HAP-1 (cell line): Measurements from ENCODE around the gene AUTS2.

Experiments used
- DNase-seq, 2 experiments: peaks; one replicate each; pipeline ENCODE4 v3.0.0-alpha.2; 2016 to 2020; ENCODE audit warnings: low spot score in 2 of 2
- H3K27me3 ChIP-seq: fragments of 250-450 bp; sonication (Bioruptor Pico); 2 replicates; pipeline ENCODE4 v1.5.1; 2020; ENCODE audit warnings: low read depth, mild to moderate bottlenecking, moderate library complexity
- H3K36me3 ChIP-seq: fragments of 250-450 bp; sonication (Bioruptor Pico); replicated peaks from 2 replicates; pipeline ENCODE4 v1.5.1; 2020; ENCODE audit warnings: mild to moderate bottlenecking
- H3K4me1 ChIP-seq: fragments of 250-450 bp; sonication (Bioruptor Pico); 2 replicates; pipeline ENCODE4 v1.5.1; 2020; ENCODE audit warnings: mild to moderate bottlenecking
- H3K4me3 ChIP-seq: fragments of 250-450 bp; sonication (Bioruptor Pico); 2 replicates; pipeline ENCODE4 v1.5.1; 2020; ENCODE audit warnings: mild to moderate bottlenecking, moderate library complexity
- H3K9me3 ChIP-seq: fragments of 250-450 bp; sonication (Bioruptor Pico); 2 replicates; pipeline ENCODE4 v1.5.1; 2020; ENCODE audit warnings: mild to moderate bottlenecking, moderate library complexity
- in situ Hi-C: fragments of 300-500 bp; cut with MboI; formaldehyde crosslinking; loops from 3 replicates; pipeline ENCODE4 v1.14.3; 2020; ENCODE audit warnings: low sequenced_read_pairs, inconsistent platforms, mixed read lengths

The AUTS2 gene

DNA sequence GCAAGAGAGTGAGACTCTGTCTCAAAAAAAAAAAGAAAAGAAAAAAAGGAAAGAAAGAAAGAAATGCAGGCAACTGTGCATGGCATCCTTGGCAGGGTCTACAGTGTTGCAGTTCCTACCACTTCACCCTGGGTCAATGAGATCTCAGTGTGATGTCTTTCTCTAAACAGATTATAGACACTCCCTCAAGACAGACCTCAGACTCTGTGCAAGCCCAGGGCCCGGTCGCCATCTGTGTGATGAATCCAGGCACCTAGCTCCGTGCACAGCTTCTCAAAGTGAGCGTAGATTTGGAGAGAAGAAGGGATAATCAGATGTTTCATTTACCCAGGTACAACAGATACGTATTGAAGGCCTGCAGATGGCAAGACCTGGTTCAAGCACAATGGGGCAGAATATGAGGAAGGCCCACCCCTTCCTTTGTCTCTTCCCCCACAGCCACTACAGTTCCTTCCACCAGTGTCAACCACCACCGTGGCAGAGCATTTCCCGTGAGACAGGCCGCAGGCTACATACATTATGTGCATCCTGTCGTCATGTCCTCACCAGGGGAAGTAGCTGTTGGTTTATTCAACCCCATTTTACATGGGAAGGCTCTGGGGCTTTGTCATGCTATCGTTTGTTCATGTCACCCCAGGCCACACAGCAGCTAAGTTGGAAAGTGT is 1062.0 kb downstream of the AUTS2 start:
- DNase-seq, result no peak
- Histone ChIP-seq H3K27me3 (no peaks in the 10 kb centered on the region), H3K36me3 (no peaks in the 10 kb centered on the region), H3K4me3 (no peak overlapping the region), H3K9me3 (no peaks in the 10 kb centered on the region), H3K4me1 (peaks cover 3% of the 10 kb centered on the region; the same call in 1 of the 2 replicates)
- in situ Hi-C loops, result no loop called here

DNA sequence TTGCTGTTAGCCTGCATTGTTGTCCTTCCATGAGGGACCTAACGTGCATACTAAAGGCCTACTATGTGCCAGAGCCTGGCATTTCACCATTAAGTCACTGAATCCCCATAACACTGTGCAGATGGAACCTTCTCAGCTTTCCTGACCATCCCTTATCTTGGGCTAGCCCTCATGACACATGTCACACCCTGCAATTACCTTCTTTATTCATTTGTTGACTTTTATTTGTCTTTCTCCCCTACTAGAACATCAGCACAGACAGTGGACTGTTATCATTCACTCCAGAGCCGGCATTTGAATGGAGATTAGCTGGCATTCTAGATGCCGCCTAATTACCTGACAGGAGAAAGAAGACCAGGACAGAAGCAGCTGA is 1062.5 kb downstream of the AUTS2 start:
- DNase-seq, result peak in 1 of 2 experiments; percentile 14
- in situ Hi-C loops, result no loop called here
- no peak overlapping the region for H3K4me3 ChIP-seq
- H3K27me3 ChIP-seq, result no peaks in the 10 kb centered on the region
- peaks cover 3% of the 10 kb centered on the region; the same call in 1 of the 2 replicates for H3K4me1 ChIP-seq
- no peaks in the 10 kb centered on the region for H3K9me3 ChIP-seq
- H3K36me3 ChIP-seq, result no peaks in the 10 kb centered on the region

DNA sequence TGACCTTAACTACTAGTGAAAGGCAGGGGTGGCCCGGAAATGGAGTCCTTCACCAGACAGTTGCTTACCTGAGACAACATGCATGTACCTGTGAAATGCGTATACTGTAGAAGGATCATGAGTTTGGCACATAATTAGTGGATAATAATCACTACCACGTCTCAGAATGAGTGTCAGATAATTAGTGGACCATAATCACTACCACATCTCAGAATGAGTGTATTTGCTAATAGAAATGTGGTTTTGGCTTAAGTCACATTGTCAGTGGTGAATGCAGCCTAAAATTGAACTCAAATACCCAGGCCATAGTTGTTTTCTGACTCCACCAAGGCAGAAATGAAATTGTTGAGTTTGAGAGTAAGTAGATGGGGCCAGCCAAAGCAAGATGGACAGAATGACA is 1065.4 kb downstream of the AUTS2 start:
- Histone ChIP-seq H3K9me3 (no peaks in the 10 kb centered on the region), H3K4me1 (peaks cover 3% of the 10 kb centered on the region; the same call in 1 of the 2 replicates), H3K36me3 (no peaks in the 10 kb centered on the region), H3K27me3 (no peaks in the 10 kb centered on the region), H3K4me3 (no peak overlapping the region)
- DNase-seq, result no peak
- in situ Hi-C loops, result no loop called here

DNA sequence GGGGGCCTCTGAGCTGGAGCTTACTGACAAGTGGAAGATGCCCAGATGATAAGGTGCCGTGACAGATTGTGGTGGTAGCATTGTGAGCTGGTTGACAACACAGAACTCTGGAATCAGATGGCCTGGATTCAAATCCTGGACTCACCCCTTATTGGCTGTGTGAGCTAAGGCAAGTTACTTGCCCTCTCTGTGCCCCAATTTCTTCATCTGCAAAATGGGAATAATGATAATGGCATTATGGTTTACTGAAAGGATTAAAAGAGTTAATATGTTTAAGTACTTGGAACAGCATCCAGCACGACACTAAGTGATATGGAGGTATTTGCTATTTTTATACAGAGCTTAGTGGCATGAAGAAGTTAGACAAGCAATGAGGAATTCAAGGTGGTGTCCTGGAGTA is 1067.7 kb downstream of the AUTS2 start:
- no peaks in the 10 kb centered on the region for H3K4me1 ChIP-seq
- no peak overlapping the region for H3K4me3 ChIP-seq
- no peaks in the 10 kb centered on the region for H3K36me3 ChIP-seq
- no peak for DNase-seq
- in situ Hi-C loops, result no loop called here
- H3K27me3 ChIP-seq, result no peaks in the 10 kb centered on the region
- no peaks in the 10 kb centered on the region for H3K9me3 ChIP-seq

DNA sequence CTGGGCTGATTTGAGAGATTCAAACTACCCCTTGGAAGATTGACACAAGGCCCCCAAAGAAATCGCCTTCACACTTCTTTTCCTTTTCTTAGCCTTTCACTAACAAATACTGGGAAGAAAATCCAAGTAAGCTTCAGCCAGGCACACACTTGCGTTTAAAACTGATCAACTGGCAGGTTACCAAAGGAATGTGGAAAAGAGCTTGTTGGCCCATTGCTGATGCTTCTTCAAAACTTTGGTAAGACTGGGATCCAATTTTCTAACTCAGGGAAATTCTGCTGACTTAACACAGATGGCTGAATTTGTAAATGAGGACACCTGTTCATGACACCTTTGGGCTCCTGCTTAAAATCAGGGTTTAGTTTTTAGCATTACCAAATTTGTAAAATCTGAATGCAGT is 1069.1 kb downstream of the AUTS2 start:
- no peak for DNase-seq

DNA sequence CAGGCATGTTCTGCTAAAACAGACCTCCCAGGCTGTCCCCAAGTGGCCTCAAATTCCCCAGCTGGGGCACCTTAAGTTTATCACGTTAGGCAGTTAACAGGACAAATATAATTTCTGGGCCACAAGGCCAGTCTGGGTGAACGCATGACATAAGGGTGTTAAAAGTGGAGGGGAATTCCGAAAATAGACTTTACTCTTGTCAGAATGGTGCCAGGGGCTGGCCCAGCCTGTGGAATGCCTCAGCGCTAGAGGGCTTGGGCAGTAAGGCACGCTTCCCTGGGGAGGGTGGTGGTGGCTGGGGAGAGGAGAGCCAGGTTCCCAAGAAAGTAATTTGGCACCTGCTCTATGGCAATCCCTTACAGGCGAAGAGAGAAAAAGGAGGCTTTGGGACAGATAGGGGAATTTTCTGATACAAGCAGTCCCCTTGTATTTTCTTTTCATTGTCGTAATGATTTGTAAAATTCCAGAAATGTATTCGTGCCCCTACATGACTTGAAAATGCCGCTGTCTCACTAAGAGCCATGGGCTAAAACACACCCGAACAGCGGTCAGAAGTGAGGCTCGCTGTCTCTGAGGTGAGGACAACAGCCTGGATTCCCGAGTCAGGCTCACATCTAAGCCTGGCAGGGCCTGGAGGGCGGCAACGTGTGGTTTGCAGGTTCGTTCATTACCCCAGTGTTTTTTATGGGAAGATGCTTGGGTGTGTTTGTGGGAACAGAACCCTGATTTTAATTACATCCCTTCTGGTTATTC is 1070.5 kb downstream of the AUTS2 start:
- no peak for DNase-seq
- no peaks in the 10 kb centered on the region for H3K27me3 ChIP-seq
- no peaks in the 10 kb centered on the region; the same call in 1 of the 2 replicates for H3K4me1 ChIP-seq
- no peaks in the 10 kb centered on the region for H3K36me3 ChIP-seq
- no peaks in the 10 kb centered on the region for H3K9me3 ChIP-seq
- in situ Hi-C loops, result no loop called here
- no peak overlapping the region for H3K4me3 ChIP-seq

More for the DNA sequence above, 1069.1 kb downstream of the AUTS2 start:
- no peak overlapping the region for H3K4me3 ChIP-seq
- no peaks in the 10 kb centered on the region for H3K9me3 ChIP-seq
- in situ Hi-C loops, result no loop called here
- no peaks in the 10 kb centered on the region for H3K36me3 ChIP-seq
- no peaks in the 10 kb centered on the region for H3K4me1 ChIP-seq
- no peaks in the 10 kb centered on the region for H3K27me3 ChIP-seq

DNA sequence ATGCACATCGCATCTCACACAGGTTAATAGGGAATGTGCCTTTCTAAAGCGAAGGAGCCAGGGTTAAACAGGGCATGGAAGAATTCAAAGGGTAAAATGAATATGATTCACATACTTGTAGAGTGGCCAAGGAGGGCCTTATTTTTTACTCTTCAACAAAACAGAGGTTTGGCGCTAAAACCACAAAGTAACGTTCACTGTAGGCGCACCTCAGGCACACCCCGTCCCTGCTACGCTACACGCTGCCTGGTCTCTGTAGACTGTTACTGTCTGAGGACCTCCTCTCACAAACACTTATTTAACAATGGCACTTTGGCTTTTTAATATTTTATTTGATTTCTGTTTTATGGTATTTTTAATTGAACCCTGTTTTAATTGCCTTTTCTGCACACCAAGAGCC is 1071.6 kb downstream of the AUTS2 start:
- Histone ChIP-seq H3K4me3 (no peak overlapping the region), H3K36me3 (no peaks in the 10 kb centered on the region), H3K9me3 (no peaks in the 10 kb centered on the region), H3K27me3 (no peaks in the 10 kb centered on the region), H3K4me1 (peaks cover 2% of the 10 kb centered on the region; the same call in 1 of the 2 replicates)
- no peak for DNase-seq
- in situ Hi-C loops, result no loop called here

DNA sequence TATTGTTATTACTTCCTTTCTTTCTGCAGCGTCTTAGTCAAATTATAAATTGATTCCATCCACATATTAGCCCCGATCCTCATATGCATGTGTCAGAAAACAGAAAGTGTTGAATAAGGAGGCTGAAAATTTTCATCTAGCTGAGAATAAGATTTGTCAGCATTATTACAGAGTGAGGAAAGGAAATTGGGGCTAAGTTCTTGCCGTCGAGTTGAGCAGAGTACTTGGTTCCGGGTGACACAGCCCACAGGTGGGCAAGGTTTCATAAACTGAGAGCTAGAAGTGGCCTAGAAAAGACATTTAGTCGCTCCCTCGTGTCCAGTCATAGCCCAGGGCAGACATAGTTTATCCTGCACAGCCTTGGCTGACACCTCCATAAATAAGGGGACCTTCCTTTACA is 1072.0 kb downstream of the AUTS2 start:
- Histone ChIP-seq H3K9me3 (no peaks in the 10 kb centered on the region), H3K4me1 (peaks cover 2% of the 10 kb centered on the region; the same call in 1 of the 2 replicates), H3K4me3 (no peak overlapping the region), H3K27me3 (no peaks in the 10 kb centered on the region), H3K36me3 (no peaks in the 10 kb centered on the region)
- in situ Hi-C loops, result no loop called here
- no peak for DNase-seq

DNA sequence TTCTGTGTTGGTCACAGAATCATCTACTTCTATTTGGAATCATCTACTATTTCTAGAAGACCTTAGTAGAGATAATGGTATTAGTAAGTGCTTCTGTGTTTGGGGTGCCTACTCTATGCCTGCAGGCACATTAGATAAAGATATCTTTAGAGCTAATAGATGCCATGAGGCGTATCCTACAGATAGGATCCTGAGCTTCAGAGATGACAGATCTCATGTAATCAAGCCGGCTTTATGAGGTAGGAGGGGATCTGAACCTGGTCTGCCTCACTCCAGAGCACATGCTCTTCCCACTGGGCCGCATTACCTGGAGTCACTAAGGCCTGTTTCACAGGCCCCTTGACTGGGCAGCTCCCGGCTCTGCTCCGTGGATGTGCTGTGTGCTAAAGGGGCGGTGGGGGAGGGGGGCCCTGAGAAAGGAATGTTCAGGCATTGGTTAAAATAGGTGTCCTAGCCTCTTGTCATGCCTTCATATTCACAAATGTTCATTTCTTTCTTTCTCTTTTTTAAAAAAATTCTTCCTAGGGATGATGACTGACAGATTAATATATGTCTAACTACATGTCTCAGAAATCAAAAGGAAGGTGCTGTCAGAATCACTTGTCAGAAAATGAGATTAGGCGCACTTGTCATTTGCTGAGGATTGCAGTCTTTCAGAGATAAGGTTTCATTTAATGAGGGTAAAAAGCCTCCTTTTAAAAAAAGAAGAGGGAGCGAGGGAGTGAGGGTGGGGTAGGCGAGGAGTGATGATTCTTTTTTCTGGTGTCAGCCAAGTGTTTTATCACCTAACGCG is 1075.7 kb downstream of the AUTS2 start:
- Histone ChIP-seq H3K27me3 (no peaks in the 10 kb centered on the region), H3K4me3 (no peak overlapping the region), H3K9me3 (no peaks in the 10 kb centered on the region), H3K36me3 (no peaks in the 10 kb centered on the region), H3K4me1 (peaks cover 2% of the 10 kb centered on the region; the same call in 1 of the 2 replicates)
- DNase-seq, result no peak
- in situ Hi-C loops, result no loop called here

DNA sequence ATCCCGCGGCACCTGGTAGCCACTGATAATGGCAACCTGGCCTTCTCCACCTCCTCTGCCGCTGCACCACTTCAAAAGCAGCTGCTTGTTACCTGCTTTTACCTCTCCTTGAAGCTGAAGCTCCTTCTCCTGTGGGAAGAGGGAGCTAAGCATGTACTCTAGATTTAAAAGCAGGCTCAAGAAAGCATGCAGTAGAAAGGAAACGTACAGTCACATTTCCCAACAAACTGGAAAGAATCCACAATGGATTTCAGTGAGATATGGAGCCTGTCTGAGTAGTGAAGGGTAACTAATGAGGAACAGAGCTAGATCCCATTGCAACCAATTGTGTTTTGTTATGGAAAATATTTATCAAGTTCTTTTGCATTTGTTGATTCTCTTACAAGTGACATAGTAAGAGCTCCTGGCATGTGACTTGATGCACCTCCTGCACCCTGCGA is 1076.3 kb downstream of the AUTS2 start:
- DNase-seq, result no peak
- Histone ChIP-seq H3K9me3 (no peaks in the 10 kb centered on the region), H3K4me1 (peaks cover 2% of the 10 kb centered on the region; the same call in 1 of the 2 replicates), H3K27me3 (no peaks in the 10 kb centered on the region), H3K4me3 (no peak overlapping the region), H3K36me3 (no peaks in the 10 kb centered on the region)
- in situ Hi-C loops, result no loop called here

DNA sequence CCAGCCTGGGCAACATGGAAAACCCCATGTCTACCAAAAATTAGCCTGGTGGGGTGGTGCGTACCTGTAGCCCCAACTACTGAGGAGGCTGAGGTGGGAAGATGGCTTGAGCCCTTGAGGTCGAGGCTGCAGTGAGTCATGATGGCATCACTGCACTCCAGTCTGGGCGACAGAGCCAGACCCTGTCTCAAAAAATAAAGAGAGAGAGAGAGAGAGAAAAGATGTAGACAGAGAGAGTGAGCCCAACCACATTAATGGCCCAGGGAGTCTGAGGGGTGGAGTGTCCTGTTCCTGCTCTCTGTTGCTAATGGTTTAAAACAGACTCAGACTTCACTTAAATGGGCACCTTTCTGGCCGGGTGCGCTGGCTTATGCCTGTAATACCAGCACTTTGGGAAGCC is 1078.0 kb downstream of the AUTS2 start:
- no peak overlapping the region for H3K4me3 ChIP-seq
- no peaks in the 10 kb centered on the region for H3K9me3 ChIP-seq
- DNase-seq, result no peak
- H3K36me3 ChIP-seq, result no peaks in the 10 kb centered on the region
- in situ Hi-C loops, result no loop called here
- H3K27me3 ChIP-seq, result no peaks in the 10 kb centered on the region; the same call in 1 of the 2 replicates
- peaks cover 2% of the 10 kb centered on the region for H3K4me1 ChIP-seq

DNA sequence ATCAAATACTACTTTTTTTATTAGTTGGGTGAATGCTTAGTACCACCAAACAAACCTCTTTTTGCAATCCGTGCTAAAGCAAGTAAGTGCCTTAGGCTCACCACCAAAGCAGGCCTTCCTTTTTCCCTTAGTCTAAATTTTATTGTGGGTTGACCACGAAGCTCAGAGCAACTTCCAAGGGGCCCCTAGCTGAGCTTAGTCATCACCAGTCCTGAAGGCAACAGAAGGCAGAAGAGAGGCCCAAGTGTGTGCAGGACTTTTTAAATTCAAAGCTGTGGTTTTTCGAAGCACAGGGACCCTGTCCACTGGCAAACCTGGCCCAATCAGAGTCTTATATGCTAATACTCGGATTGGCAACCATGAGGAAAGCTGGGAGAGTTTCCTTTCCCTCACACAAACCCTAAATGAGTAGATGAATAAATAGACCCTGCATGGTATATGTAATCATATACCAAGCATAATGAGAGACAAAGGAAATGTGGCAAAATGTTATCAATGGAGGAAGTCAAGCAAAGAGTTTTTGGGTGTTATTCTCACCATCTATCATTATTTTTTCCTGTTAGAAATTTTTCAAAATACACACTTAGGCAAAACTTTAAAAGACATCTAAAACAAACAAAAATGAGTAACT is 1080.5 kb downstream of the AUTS2 start:
- Histone ChIP-seq H3K4me1 (peaks cover 10% of the 10 kb centered on the region), H3K4me3 (no peak overlapping the region), H3K36me3 (no peaks in the 10 kb centered on the region), H3K27me3 (no peaks in the 10 kb centered on the region; the same call in 1 of the 2 replicates), H3K9me3 (no peaks in the 10 kb centered on the region)
- in situ Hi-C loops, result no loop called here
- no peak for DNase-seq

DNA sequence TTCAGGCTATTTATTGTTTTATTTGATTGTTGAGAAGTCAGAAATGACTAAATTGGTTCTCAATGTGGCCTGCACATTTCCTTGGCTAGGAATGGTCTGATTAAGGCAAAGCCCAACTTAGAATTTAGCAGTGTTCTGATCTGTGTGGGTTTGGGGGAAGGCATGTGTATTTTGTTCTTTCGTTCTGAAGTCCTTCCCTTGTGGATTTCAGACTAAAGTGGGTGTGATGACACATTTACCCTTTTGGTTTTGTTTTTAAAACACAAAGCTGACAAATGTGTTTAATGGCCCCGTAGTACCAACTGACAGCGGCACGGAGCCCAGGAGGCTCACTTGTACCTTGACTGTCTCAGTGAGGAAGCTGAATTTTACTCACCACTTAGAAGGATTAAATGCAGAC is 1081.4 kb downstream of the AUTS2 start:
- Histone ChIP-seq H3K36me3 (no peaks in the 10 kb centered on the region), H3K9me3 (no peaks in the 10 kb centered on the region), H3K4me3 (no peak overlapping the region), H3K27me3 (no peaks in the 10 kb centered on the region; the same call in 1 of the 2 replicates), H3K4me1 (peaks cover 8% of the 10 kb centered on the region)
- in situ Hi-C loops, result no loop called here
- DNase-seq, result no peak
